22Rv1 (cell line): ENCODE data around the gene HDGFL2.

Source experiments
- H3K27ac ChIP-seq: fragments of 450-650 bp; 2 replicates; pipeline ENCODE4 v1.5.1; 2017
- ZFX ChIP-seq: fragments of 450-650 bp; IDR thresholded peaks from 2 replicates; pipeline ENCODE4 v1.6.1; 2017; ENCODE audit warnings: antibody characterized with exemption, borderline replicate concordance
- TF ChIP-seq, protein P1 (sequence below): fragments of 450-650 bp; IDR thresholded peaks from 2 replicates; pipeline ENCODE4 v1.5.1; 2017; ENCODE audit warnings: mild to moderate bottlenecking

HDGFL2 gene

DNA sequence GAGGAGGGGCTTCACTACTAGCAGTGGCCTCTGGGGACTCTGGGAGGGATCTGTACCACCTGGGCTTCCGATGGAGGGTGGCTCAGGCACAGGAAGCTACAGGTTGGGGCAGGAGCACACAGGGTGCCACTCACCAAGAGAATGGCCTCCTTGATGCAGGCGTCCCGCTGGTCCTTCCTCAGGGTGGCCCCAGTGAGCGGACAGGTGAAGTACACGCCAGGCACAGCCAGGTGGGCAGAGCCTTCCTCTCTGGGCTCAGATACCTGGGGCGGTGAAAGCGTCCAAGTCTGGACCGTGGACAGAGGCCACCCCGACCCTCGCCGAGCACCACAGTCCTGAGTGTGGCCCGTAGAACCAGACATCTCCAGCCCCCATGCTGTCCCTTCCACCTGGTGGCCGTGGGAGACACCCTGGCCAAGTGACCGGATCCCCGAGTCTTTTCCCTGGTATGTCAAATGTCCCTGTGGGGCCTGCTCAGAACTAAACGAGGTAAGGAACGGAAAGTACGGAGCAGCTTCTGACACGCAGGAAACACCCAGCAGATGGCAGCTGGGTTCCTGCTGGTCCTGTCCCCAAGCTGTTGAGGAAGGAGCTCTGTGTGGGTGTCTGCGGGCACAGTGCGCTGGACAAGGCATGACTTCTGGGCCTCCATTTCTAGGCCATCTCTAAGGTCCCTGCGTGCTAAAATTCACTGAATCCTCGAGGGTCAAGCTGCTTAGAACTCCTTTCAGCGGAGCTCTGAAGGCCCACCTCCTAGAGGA lies 19.7 kb upstream of the HDGFL2 start:
- 0 out of 2 replicates have a peak overlapping the region, but pooled peaks have one; percentile 5 for H3K27ac ChIP-seq
- TF ChIP-seq ZFX, result no peak
- TF ChIP-seq, protein P1, sequence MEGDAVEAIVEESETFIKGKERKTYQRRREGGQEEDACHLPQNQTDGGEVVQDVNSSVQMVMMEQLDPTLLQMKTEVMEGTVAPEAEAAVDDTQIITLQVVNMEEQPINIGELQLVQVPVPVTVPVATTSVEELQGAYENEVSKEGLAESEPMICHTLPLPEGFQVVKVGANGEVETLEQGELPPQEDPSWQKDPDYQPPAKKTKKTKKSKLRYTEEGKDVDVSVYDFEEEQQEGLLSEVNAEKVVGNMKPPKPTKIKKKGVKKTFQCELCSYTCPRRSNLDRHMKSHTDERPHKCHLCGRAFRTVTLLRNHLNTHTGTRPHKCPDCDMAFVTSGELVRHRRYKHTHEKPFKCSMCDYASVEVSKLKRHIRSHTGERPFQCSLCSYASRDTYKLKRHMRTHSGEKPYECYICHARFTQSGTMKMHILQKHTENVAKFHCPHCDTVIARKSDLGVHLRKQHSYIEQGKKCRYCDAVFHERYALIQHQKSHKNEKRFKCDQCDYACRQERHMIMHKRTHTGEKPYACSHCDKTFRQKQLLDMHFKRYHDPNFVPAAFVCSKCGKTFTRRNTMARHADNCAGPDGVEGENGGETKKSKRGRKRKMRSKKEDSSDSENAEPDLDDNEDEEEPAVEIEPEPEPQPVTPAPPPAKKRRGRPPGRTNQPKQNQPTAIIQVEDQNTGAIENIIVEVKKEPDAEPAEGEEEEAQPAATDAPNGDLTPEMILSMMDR, result no peak

GRCh38 chr19:4453232-4454179 lies 18.6 kb upstream of the HDGFL2 start:
- TF ChIP-seq ZFX, result no peak
- TF ChIP-seq, protein P1, result no peak
- no peak overlapping the region for H3K27ac ChIP-seq

DNA sequence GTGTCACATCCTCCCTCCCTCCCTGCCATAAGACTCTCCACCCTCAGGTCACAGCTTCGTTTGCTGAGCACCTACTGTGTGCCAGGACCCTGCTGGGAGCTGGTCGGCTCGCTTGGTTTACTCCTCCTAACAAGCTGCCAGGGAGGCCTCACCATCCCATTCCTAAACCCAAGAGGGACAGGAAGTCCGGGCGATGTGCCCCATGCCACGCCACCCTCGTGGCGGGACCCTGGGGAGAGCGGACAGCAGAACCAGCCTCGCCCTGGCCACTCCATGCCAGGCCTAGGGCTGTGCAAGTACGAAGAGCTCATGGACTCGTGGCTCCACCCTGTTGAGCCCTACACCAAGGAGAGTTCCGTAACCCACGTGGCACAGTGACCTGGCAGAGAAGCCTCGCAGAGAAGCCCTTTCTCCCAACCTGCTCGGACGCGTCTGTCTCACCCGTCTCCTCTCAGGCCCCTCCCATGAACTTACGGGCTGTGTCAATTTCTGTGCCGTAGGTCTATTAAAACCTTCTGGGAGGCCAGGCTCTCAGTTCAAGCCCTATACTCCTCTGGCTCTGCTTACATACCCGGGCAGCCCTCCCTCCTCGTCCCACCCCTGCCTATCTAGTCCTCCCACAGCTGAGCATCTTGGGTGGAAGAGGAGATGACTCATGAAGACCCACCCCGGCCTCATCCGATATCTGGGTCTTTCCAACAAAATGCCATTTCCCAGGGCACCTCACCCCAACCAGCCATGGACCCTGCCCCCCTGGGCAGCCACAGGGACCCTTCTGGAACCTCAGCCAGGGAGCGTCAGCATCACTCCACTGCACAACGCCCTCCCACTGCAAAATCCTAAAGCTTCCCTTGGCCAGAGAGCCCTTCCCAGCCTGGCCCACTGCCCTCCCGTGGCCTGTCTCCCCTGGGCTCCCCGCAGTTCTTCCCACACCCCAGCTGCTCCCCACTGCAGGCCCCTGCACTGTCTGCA lies 17.1 kb upstream of the HDGFL2 start:
- H3K27ac ChIP-seq, result peak overlapping the region; percentile 69
- TF ChIP-seq, protein P1, result no peak
- no peak for TF ChIP-seq ZFX

DNA sequence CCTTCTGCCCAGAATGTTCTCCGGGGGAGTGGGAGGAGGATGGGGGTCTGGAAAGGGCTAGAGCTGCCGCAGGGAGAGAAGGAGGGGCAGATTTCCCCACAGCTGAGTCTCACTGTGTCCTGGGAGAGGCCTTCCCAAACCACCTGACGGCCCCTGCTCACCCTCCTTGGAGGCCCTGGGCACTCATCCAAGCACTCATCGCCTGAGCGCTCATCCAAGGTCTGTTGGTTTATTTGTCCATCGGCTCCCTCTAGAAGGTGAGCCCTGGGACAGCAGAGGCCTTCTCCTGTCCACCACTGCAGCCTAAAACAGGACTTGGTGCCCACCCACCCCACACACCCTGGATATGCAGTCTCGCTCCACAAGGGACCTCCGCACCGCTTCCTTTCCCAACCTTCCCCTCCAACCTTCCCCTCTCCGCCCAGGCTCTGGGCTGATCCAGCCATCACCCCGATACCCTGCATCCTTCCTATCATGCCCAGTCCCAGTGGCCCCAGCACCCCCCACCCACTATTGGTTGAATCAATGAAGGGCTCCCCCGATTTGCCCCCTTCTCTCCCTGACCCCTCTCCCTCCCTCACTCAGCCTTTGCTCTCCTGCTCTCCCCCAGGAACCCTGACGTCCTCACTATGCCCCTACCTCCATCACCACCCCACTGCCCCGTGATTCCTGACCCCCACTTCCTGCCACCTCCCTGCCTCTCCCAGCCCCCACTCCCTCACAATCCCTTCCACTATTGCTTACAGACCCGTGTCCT lies 16.2 kb upstream of the HDGFL2 start:
- peak overlapping the region; percentile 69 for H3K27ac ChIP-seq
- no peak for TF ChIP-seq ZFX
- TF ChIP-seq, protein P1, result no peak

GRCh38 chr19:4456476-4456842 lies 15.6 kb upstream of the HDGFL2 start:
- H3K27ac ChIP-seq, result peak overlapping the region; percentile 69
- TF ChIP-seq, protein P1, result no peak
- TF ChIP-seq ZFX, result no peak
